SIG-M5 treated with dmso at 0.1 percent for 504 hours (cell line): ENCODE data around the gene GRXCR2.
"Not testable (repeated sequence)": the region's sequence is repeated elsewhere in the genome, so short reads cannot be mapped to it uniquely, and the experiment has no call there.

Experiments used
- DNase-seq: peaks from one replicate; lab custom pipeline; 2025; ENCODE audit not compliant: unreplicated experiment; lab: John Stamatoyannopoulos, UW

Gene GRXCR2

GRCh38 chr5:145840458-145841132 lies 32.2 kb downstream of the GRXCR2 start:
- DNase-seq = no peak

GRCh38 chr5:145838276-145838675 lies 34.5 kb downstream of the GRXCR2 start:
- no peak for DNase-seq

- DNase-seq = not testable (repeated sequence)
Measured at GRCh38 chr5:145836241-145836640, 36.6 kb downstream of the GRXCR2 start.

GRCh38 chr5:145835848-145836239 lies 37.0 kb downstream of the GRXCR2 start:
- DNase-seq = no peak

- DNase-seq = peak; percentile 62
Measured at GRCh38 chr5:145834917-145835847, 37.6 kb downstream of the GRXCR2 start, which contains the start of gene PRELID2. TSS of gene PRELID2 (minus strand) at chr5:145835342. CDS start at chr5:145835251, 91 bp downstream.

GRCh38 chr5:145834554-145834916 lies 38.3 kb downstream of the GRXCR2 start:
- no peak for DNase-seq

- DNase-seq = no peak
Measured at GRCh38 chr5:145833631-145834200, 39.1 kb downstream of the GRXCR2 start.

- DNase-seq = no peak
Measured at GRCh38 chr5:145830594-145830993, 42.2 kb downstream of the GRXCR2 start.

GRCh38 chr5:145829708-145830361 lies 43.0 kb downstream of the GRXCR2 start:
- DNase-seq = no peak

GRCh38 chr5:145826895-145827674 lies 45.7 kb downstream of the GRXCR2 start:
- DNase-seq = no peak

- DNase-seq = peak; percentile 76
Measured at GRCh38 chr5:145825751-145826180, 47.0 kb downstream of the GRXCR2 start.

- no peak for DNase-seq
Measured at GRCh38 chr5:145824040-145824439, 48.8 kb downstream of the GRXCR2 start.

- no peak for DNase-seq
Measured at GRCh38 chr5:145818604-145819003, 54.2 kb downstream of the GRXCR2 start.

- DNase-seq = no peak
Measured at GRCh38 chr5:145812877-145813276, 59.9 kb downstream of the GRXCR2 start.

GRCh38 chr5:145811834-145812625 lies 60.8 kb downstream of the GRXCR2 start:
- DNase-seq = peak; percentile 49
